ENCODE results near the gene CFAP299. TPM values are rescaled to one million over a fixed set of nuclear protein-coding genes. Genes with fewer than 3 reads are reported as not detected.

The CFAP299 gene
- total and polyA plus RNA-seq, 3 experiments from 2014 or later, result not detected

DNA sequence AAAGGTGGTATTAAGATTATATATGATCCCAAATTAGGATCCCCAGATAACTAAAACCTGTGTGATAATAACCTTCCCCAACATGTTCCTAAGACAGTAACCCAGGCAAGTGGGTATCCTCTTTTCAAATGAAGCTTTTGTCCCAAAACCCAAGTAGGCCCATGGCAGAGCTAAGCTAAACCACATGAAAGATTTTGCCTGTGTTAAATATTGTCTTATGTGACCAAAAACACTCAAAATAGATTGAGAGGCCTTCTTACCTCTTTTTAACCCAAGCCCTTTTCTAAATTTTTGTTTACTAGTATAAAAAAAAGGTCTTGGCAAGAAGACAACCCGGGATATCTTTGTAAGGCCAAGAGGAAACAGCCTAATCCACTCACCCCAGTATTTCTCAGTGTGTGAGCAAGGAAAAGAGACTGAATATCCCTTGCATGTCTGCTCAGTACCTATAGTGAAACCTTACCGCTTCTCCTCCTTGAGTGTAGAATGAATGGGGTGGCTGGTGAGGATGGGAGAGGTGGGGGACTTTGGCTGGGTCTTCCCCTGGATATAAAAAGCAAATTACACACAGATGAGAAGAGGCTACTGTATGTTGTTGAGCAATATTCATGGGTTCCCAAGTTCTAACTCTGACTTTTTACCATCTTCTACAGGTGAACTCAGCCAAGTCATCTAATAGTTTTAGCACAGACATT is 506.2 kb downstream of the CFAP299 start:
- Mint-ChIP-seq H3K4me3 (no peak overlapping the region), H3K27ac (peak overlapping the region in 1 of 8 donors; percentile 17), H3K9me3 (peaks cover 0 to 7% (median 2%) of the 10 kb centered on the region in 5 donors), H3K36me3 (peaks cover 0 to 4% (median 0%) of the 10 kb centered on the region in 3 donors), H3K27me3 (no peaks in the 10 kb centered on the region), H3K4me1 (peaks cover 17 to 23% (median 22%) of the 10 kb centered on the region in 3 donors)
- H3K4me3 ChIP-seq (ENCODE audit: low read length), result no peak overlapping the region
- CTCF ChIA-PET, result no interaction called here
- peaks cover 3% of the 10 kb centered on the region for H3K4me1 ChIP-seq (ENCODE audit: insufficient read depth, low read length)
- H3K9me3 ChIP-seq (ENCODE audit: low read length), result no peaks in the 10 kb centered on the region
- no peaks in the 10 kb centered on the region for H3K27me3 ChIP-seq (ENCODE audit: insufficient read depth, low read length, poor library complexity, severe bottlenecking)
- H3K36me3 ChIP-seq (ENCODE audit: insufficient read depth, low read length), result no peaks in the 10 kb centered on the region
- H3K27ac ChIP-seq (ENCODE audit: low read depth, low read length), result no peak overlapping the region
- POLR2A ChIA-PET, result no interaction called here
- no peak for DNase-seq

DNA sequence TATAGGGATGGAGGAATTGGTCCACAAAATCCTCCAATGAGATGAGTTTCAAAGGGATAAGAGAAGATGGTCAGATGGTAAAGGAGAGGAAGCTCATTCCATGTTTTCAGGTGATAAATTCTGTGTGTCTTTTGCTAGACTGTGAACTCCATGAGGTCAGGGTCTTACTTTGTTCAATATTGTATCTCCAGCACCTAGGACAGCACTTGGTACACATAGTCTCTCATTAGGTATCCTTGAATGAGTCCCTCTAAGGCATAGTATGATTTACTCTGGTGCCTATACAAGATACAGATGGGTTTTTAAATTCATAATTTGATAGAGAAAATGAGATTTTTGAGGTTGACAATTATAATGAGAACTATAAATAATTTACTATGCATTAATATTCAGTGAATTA is 510.7 kb downstream of the CFAP299 start:
- H3K4me3 Mint-ChIP-seq, result no peak overlapping the region
- CTCF ChIA-PET, result no interaction called here
- H3K4me1 Mint-ChIP-seq, result peaks cover 5 to 10% (median 7%) of the 10 kb centered on the region in 3 donors
- no peak overlapping the region for H3K27ac Mint-ChIP-seq
- H3K27me3 Mint-ChIP-seq, result peaks cover 0 to 6% of the 10 kb centered on the region in 2 donors
- no peak overlapping the region for H3K27ac ChIP-seq (ENCODE audit: low read depth, low read length)
- H3K36me3 ChIP-seq (ENCODE audit: insufficient read depth, low read length), result no peaks in the 10 kb centered on the region
- H3K4me3 ChIP-seq (ENCODE audit: low read length), result no peak overlapping the region
- DNase-seq, result no peak
- H3K9me3 ChIP-seq (ENCODE audit: low read length), result no peaks in the 10 kb centered on the region
- H3K4me1 ChIP-seq (ENCODE audit: insufficient read depth, low read length), result no peaks in the 10 kb centered on the region
- H3K9me3 Mint-ChIP-seq, result peaks cover 0 to 5% (median 2%) of the 10 kb centered on the region in 5 donors
- POLR2A ChIA-PET, result no interaction called here
- H3K27me3 ChIP-seq (ENCODE audit: insufficient read depth, low read length, poor library complexity, severe bottlenecking), result no peaks in the 10 kb centered on the region
- no peaks in the 10 kb centered on the region for H3K36me3 Mint-ChIP-seq

- H3K36me3 Mint-ChIP-seq, result no peaks in the 10 kb centered on the region
- no peak overlapping the region for H3K4me3 Mint-ChIP-seq
- POLR2A ChIA-PET, result no interaction called here
- Histone ChIP-seq H3K27ac (ENCODE audit: low read depth, low read length) (no peak overlapping the region), H3K4me3 (ENCODE audit: low read length) (no peak overlapping the region), H3K36me3 (ENCODE audit: insufficient read depth, low read length) (no peaks in the 10 kb centered on the region), H3K27me3 (ENCODE audit: insufficient read depth, low read length, poor library complexity, severe bottlenecking) (no peaks in the 10 kb centered on the region), H3K9me3 (ENCODE audit: low read length) (no peaks in the 10 kb centered on the region), H3K4me1 (ENCODE audit: insufficient read depth, low read length) (no peaks in the 10 kb centered on the region)
- no peak for DNase-seq
- CTCF ChIA-PET, result no interaction called here
- no peak overlapping the region for H3K27ac Mint-ChIP-seq
- H3K4me1 Mint-ChIP-seq, result no peaks in the 10 kb centered on the region
- peaks cover 0 to 6% of the 10 kb centered on the region in 2 donors for H3K27me3 Mint-ChIP-seq
- peaks cover 0 to 4% (median 3%) of the 10 kb centered on the region in 5 donors for H3K9me3 Mint-ChIP-seq
Observed at GRCh38 chr4:80852061-80852460, 516.5 kb downstream of the CFAP299 start.

- no peak for DNase-seq
- Mint-ChIP-seq H3K27me3 (no peaks in the 10 kb centered on the region), H3K36me3 (no peaks in the 10 kb centered on the region), H3K4me3 (no peak overlapping the region), H3K4me1 (no peaks in the 10 kb centered on the region), H3K9me3 (no peaks in the 10 kb centered on the region), H3K27ac (no peak overlapping the region)
- Histone ChIP-seq H3K4me3 (ENCODE audit: low read length) (no peak overlapping the region), H3K27me3 (ENCODE audit: insufficient read depth, low read length, poor library complexity, severe bottlenecking) (no peaks in the 10 kb centered on the region), H3K27ac (ENCODE audit: low read depth, low read length) (no peak overlapping the region), H3K9me3 (ENCODE audit: low read length) (no peaks in the 10 kb centered on the region), H3K36me3 (ENCODE audit: insufficient read depth, low read length) (no peaks in the 10 kb centered on the region), H3K4me1 (ENCODE audit: insufficient read depth, low read length) (no peaks in the 10 kb centered on the region)
- ChIA-PET POLR2A (no interaction called here), CTCF (no interaction called here)
Observed at GRCh38 chr4:80873571-80873970, 538.0 kb downstream of the CFAP299 start.

DNA sequence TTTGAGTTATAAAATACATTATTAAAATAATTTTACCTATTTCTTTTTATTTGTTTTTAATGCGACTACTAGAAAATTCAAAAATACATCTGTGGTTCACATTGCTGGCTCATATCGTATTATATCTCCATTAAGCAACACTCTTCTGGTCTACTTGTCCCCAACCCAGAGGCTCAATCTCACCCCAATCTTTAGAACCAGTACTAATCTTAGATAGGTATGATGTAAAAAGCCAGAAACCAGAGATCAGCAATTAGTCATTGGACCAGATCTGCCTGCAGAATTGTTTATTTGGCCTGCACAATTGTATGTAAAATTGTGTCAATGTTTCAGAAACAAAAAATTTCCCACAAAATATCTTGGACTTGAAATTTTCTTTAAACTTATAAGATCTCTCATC is 539.4 kb downstream of the CFAP299 start:
- no peaks in the 10 kb centered on the region for H3K9me3 Mint-ChIP-seq
- ChIA-PET CTCF (no interaction called here), POLR2A (no interaction called here)
- Histone ChIP-seq H3K27me3 (ENCODE audit: insufficient read depth, low read length, poor library complexity, severe bottlenecking) (no peaks in the 10 kb centered on the region), H3K36me3 (ENCODE audit: insufficient read depth, low read length) (no peaks in the 10 kb centered on the region), H3K27ac (ENCODE audit: low read depth, low read length) (no peak overlapping the region), H3K4me3 (ENCODE audit: low read length) (no peak overlapping the region), H3K9me3 (ENCODE audit: low read length) (no peaks in the 10 kb centered on the region), H3K4me1 (ENCODE audit: insufficient read depth, low read length) (no peaks in the 10 kb centered on the region)
- H3K36me3 Mint-ChIP-seq, result no peaks in the 10 kb centered on the region
- H3K4me1 Mint-ChIP-seq, result no peaks in the 10 kb centered on the region
- H3K27me3 Mint-ChIP-seq, result peaks cover 3 to 8% of the 10 kb centered on the region in 2 donors
- H3K27ac Mint-ChIP-seq, result no peak overlapping the region
- no peak for DNase-seq
- no peak overlapping the region for H3K4me3 Mint-ChIP-seq

- POLR2A ChIA-PET, result no interaction called here
- Mint-ChIP-seq H3K4me1 (no peaks in the 10 kb centered on the region), H3K4me3 (no peak overlapping the region), H3K36me3 (no peaks in the 10 kb centered on the region), H3K9me3 (no peaks in the 10 kb centered on the region), H3K27me3 (peaks cover 4 to 8% of the 10 kb centered on the region in 2 donors), H3K27ac (no peak overlapping the region)
- H3K4me1 ChIP-seq (ENCODE audit: insufficient read depth, low read length), result no peaks in the 10 kb centered on the region
- H3K9me3 ChIP-seq (ENCODE audit: low read length), result no peaks in the 10 kb centered on the region
- no peaks in the 10 kb centered on the region for H3K27me3 ChIP-seq (ENCODE audit: insufficient read depth, low read length, poor library complexity, severe bottlenecking)
- DNase-seq, result no peak
- H3K4me3 ChIP-seq (ENCODE audit: low read length), result no peak overlapping the region
- no peaks in the 10 kb centered on the region for H3K36me3 ChIP-seq (ENCODE audit: insufficient read depth, low read length)
- CTCF ChIA-PET, result no interaction called here
- H3K27ac ChIP-seq (ENCODE audit: low read depth, low read length), result no peak overlapping the region
Observed at GRCh38 chr4:80875642-80876041, 540.1 kb downstream of the CFAP299 start.

DNA sequence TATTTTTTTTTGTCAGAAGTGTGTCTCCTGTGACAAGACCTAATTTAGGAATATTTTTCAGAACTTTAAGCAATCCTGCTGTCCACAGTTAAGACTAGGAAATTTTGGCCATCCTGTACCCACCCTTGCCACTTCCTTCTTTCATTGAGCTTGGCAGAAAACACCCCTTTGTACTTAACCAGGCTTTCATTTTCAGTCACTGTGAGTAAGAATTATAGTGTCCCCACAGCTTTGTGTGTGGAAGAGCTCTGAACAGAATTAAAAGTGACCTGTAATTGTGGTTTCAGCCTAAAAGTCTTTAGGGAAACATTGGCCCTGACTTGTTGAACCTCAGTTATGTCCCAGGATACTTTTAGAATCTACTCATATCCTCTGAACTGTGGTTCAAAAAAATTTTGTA is 541.3 kb downstream of the CFAP299 start:
- ChIA-PET CTCF (no interaction called here), POLR2A (no interaction called here)
- Mint-ChIP-seq H3K4me3 (no peak overlapping the region), H3K36me3 (no peaks in the 10 kb centered on the region), H3K4me1 (no peaks in the 10 kb centered on the region), H3K27me3 (peaks cover 4 to 8% of the 10 kb centered on the region in 2 donors), H3K27ac (no peak overlapping the region), H3K9me3 (no peaks in the 10 kb centered on the region)
- Histone ChIP-seq H3K27me3 (ENCODE audit: insufficient read depth, low read length, poor library complexity, severe bottlenecking) (no peaks in the 10 kb centered on the region), H3K4me1 (ENCODE audit: insufficient read depth, low read length) (no peaks in the 10 kb centered on the region), H3K36me3 (ENCODE audit: insufficient read depth, low read length) (no peaks in the 10 kb centered on the region), H3K27ac (ENCODE audit: low read depth, low read length) (no peak overlapping the region), H3K9me3 (ENCODE audit: low read length) (no peaks in the 10 kb centered on the region), H3K4me3 (ENCODE audit: low read length) (no peak overlapping the region)
- DNase-seq, result no peak

DNA sequence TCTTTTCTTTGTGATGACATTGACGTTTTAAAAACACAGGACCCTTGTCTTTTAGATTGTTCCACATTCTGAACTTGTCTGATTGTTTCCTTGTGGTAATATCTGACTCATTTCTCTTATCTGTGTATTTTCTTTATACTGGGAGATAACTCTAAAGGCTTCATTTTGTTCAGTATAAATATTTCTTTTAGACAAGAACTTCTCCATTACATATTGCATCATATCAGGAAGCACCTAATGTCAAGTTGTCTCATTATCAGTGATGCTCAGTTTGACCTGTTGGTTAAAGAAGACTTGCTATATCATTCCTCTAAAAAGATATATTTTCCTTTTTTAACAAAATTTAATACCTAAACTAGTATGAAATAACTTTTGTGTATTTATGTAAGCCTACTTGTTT is 542.7 kb downstream of the CFAP299 start:
- Mint-ChIP-seq H3K9me3 (peaks cover 0 to 5% (median 0%) of the 10 kb centered on the region in 5 donors), H3K27ac (no peak overlapping the region)

More for the DNA sequence above, 542.7 kb downstream of the CFAP299 start:
- no peaks in the 10 kb centered on the region for H3K4me1 ChIP-seq (ENCODE audit: insufficient read depth, low read length)
- no peaks in the 10 kb centered on the region for H3K27me3 ChIP-seq (ENCODE audit: insufficient read depth, low read length, poor library complexity, severe bottlenecking)
- Mint-ChIP-seq H3K4me1 (no peaks in the 10 kb centered on the region), H3K27me3 (peaks cover 7 to 12% of the 10 kb centered on the region in 2 donors), H3K4me3 (no peak overlapping the region), H3K36me3 (no peaks in the 10 kb centered on the region)
- H3K36me3 ChIP-seq (ENCODE audit: insufficient read depth, low read length), result no peaks in the 10 kb centered on the region
- no peaks in the 10 kb centered on the region for H3K9me3 ChIP-seq (ENCODE audit: low read length)
- no peak overlapping the region for H3K27ac ChIP-seq (ENCODE audit: low read depth, low read length)
- ChIA-PET POLR2A (no interaction called here), CTCF (no interaction called here)
- DNase-seq, result no peak
- no peak overlapping the region for H3K4me3 ChIP-seq (ENCODE audit: low read length)

Measured in CD8-positive, alpha-beta memory T cell (primary cell).